ENCODE measurements around the gene CNDP1.
"Not testable (repeated sequence)": the region's sequence is repeated elsewhere in the genome, so short reads cannot be mapped to it uniquely, and the experiment has no call there.

CNDP1 gene

DNA sequence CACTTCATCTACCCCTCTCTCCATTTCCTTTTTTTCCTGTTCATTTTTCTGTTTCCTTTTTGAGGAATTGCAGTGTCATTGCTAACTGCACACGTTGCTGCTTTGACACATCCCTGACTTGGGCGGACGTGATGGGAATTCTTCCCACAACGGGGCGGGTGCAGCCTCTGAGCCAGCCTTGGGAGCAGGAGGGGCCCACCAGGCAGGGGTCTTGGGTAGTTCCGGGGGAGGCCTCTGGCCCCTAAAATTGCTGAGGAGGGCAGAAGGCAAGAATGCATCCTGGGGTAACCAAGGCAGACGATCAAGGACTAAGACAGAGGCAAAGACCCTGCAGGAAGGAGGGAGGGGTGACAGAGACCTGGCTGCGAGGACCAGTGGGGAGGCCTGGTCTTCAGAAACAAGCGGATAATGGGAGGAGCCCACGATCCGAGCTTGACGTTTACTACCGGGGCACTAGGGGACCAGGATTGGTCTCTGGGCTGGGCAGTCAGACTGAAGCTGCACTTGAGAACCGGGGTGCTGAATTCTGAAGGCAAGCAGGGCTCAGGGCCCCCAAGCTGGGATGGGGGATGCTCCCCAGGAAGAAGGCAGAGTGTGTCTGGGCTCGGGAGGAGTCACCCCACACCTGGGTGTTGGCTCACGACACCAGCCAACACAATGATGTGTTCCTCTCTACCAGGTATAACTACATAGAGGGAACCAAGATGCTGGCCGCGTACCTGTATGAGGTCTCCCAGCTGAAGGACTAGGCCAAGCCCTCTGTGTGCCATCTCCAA, 14.8 kb upstream of the CNDP1 start:
- TF ChIP-seq PAX5 (IDR thresholded peaks at IDR 0.05; ENCODE audit: insufficient read depth, low read length, severe bottlenecking) (no peak), POLR2AphosphoS5 (IDR thresholded peaks at IDR 0.05; ENCODE audit: low read depth, low read length) (no peak; the same call in 1 of the 2 replicates), POU2F2 (IDR thresholded peaks at IDR 0.05; ENCODE audit: low read depth, low read length) (no peak), SPI1 (IDR thresholded peaks at IDR 0.05; ENCODE audit: low read depth, low read length) (no peak), TAF1 (IDR thresholded peaks at IDR 0.05; ENCODE audit: low read depth, low read length) (no peak), POLR2A (IDR thresholded peaks at IDR 0.05; ENCODE audit: low read depth, low read length) (no peak)
- no peak for FAIRE-seq
- DNase-seq (ENCODE audit: insufficient read length, low spot score) = no peak

DNA sequence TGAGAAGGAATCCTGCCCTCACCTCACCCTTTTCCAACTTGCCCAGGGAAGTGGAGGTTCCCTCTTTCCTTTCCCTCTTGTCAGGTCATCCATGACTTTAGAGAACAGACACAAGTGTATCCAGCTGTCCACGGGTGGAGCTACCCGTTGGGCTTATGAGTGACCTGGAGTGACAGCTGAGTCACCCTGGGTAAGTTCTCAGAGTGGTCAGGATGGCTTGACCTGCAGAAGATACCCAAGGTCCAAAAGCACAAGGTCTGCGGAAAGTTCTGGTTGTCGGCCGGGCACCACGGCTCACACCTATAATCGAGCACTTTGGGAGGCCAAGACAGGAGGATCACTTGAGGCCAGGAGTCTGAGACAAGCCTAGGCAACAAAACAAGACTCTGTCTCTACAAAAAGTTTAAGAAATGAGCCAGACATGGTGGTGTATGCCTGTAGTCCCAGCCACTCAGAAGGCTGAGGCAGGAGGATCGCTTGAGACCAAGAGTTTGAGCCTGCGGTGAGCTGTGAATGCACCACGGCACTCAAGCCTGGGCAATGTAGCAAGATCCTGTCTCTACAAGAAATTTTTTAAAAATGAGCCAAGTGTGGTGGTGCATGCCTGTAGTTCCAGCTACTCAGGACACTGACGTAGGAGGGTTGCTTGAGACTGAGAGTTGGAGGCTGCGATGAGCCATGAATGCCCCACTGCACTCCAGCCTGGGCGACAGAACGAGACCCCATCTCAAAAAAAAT, 14.0 kb upstream of the CNDP1 start:
- no peak for TF ChIP-seq PAX5 (IDR thresholded peaks at IDR 0.05; ENCODE audit: insufficient read depth, low read length, severe bottlenecking)
- TF ChIP-seq POLR2AphosphoS5 (IDR thresholded peaks at IDR 0.05; ENCODE audit: low read depth, low read length) = no peak
- TF ChIP-seq TAF1 (IDR thresholded peaks at IDR 0.05; ENCODE audit: low read depth, low read length) = no peak
- TF ChIP-seq POU2F2 (IDR thresholded peaks at IDR 0.05; ENCODE audit: low read depth, low read length) = no peak
- no peak for TF ChIP-seq POLR2A (IDR thresholded peaks at IDR 0.05; ENCODE audit: low read depth, low read length)
- TF ChIP-seq SPI1 (IDR thresholded peaks at IDR 0.05; ENCODE audit: low read depth, low read length) = no peak
- DNase-seq (ENCODE audit: insufficient read length, low spot score) (no peak), FAIRE-seq (no peak)

DNA sequence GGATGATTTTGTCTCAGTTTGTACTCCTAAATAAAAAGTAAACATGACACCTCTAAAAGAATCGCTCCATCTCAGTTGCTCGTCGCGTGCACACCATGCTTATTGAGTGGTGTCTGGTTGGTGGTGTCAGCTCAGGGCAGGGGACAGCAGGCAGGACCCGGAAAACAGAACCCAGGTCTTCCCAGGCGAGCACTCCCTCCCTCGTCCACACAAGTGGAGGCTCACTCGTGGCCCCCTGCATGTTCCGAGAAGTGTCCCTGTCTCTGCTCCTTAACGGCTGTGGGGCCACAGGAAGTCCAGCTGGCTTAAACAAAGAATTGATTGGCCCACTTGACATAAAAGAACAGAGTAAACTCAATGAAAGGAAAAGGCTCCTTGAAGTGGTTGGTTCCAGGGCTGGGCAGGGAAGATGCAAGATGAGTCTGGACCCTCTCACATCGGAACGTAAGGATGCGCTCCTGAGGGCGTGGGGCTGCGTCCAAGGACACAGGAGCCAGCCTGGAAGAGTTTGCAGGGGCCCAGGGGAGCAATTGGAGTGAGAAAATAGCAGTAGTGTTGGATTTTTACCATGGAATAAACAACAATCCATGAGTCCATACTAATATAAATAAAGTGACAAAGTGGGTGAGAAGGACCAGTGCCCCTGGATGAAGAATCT, 13.1 kb upstream of the CNDP1 start:
- FAIRE-seq (no peak), DNase-seq (ENCODE audit: insufficient read length, low spot score) (no peak)
- TF ChIP-seq POLR2A (IDR thresholded peaks at IDR 0.05; ENCODE audit: low read depth, low read length) = no peak
- no peak for TF ChIP-seq PAX5 (IDR thresholded peaks at IDR 0.05; ENCODE audit: insufficient read depth, low read length, severe bottlenecking)
- no peak for TF ChIP-seq TAF1 (IDR thresholded peaks at IDR 0.05; ENCODE audit: low read depth, low read length)
- TF ChIP-seq POU2F2 (IDR thresholded peaks at IDR 0.05; ENCODE audit: low read depth, low read length) = no peak
- TF ChIP-seq POLR2AphosphoS5 (IDR thresholded peaks at IDR 0.05; ENCODE audit: low read depth, low read length) = no peak
- TF ChIP-seq SPI1 (IDR thresholded peaks at IDR 0.05; ENCODE audit: low read depth, low read length) = no peak

DNA sequence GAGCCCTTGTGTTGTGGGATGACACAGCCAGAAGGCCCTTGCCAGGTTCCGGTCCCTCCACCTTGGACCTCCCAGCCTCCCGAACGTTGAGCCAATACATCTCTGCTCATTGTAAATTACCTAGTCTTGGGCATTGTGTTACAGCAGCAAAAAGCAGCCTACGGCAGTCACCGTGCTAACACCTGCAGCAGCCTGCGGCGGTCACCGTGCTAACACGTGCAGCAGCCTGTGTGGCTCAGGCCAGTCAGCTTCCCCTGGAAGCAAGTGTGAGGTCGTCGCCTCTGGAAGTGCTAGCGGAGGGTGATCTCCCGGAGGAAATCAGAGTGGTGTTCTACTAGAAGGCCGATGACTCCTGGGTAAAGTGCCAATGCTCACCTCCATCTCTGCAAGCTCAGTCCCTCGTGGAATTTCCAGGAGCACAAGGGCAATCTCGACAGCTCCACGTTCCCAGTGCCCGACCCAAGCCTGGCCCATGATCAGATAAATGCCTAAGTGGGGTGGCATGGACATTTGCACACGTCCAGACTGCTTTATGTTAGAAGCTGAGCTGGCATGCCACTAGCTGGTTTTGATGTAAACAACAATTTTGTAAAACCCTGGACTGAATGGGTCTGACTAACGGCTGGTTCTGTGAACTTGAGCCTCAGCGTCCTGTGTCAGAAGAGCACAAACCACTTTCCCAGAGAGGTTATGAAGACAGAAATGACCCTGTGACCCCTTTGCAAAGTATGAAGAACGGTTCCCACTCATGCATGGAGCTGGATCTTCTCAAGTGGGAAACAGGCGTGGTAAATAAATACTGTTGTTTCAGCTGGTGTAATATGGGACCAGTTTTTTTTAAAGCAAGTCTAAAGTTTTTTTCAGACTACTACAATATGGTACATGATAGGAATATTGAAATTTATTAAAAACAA, 11.4 kb upstream of the CNDP1 start:
- no peak for DNase-seq (ENCODE audit: insufficient read length, low spot score)
- FAIRE-seq = no peak
- no peak for TF ChIP-seq PAX5 (IDR thresholded peaks at IDR 0.05; ENCODE audit: insufficient read depth, low read length, severe bottlenecking)
- no peak for TF ChIP-seq POLR2A (IDR thresholded peaks at IDR 0.05; ENCODE audit: low read depth, low read length)
- no peak for TF ChIP-seq TAF1 (IDR thresholded peaks at IDR 0.05; ENCODE audit: low read depth, low read length)
- no peak for TF ChIP-seq POLR2AphosphoS5 (IDR thresholded peaks at IDR 0.05; ENCODE audit: low read depth, low read length)
- TF ChIP-seq POU2F2 (IDR thresholded peaks at IDR 0.05; ENCODE audit: low read depth, low read length) = no peak
- no peak for TF ChIP-seq SPI1 (IDR thresholded peaks at IDR 0.05; ENCODE audit: low read depth, low read length)

DNA sequence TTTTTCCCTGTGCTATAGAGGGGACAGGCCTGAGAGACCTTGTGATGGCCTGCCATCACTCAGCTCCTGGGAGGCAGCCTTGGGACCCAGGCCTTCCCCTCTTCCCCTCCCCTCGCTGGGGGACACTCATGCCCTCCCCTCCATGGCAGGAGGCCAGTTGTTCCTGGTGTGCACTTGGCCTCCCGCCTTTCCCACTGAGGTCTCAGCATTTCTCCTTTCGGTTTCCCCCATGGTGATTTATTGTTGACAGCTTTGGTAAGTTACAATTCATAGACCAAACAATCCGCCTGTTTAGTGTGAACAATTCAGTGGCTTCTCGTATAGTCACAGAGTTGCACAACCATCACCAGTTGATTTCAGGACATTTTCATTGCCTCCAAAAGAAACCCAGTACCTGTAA, 10.2 kb upstream of the CNDP1 start:
- no peak for DNase-seq (ENCODE audit: insufficient read length, low spot score)
- TF ChIP-seq TAF1 (IDR thresholded peaks at IDR 0.05; ENCODE audit: low read depth, low read length) (no peak), POU2F2 (IDR thresholded peaks at IDR 0.05; ENCODE audit: low read depth, low read length) (no peak), POLR2A (IDR thresholded peaks at IDR 0.05; ENCODE audit: low read depth, low read length) (no peak), SPI1 (IDR thresholded peaks at IDR 0.05; ENCODE audit: low read depth, low read length) (no peak), PAX5 (IDR thresholded peaks at IDR 0.05; ENCODE audit: insufficient read depth, low read length, severe bottlenecking) (no peak), POLR2AphosphoS5 (IDR thresholded peaks at IDR 0.05; ENCODE audit: low read depth, low read length) (no peak)
- no peak for FAIRE-seq

DNA sequence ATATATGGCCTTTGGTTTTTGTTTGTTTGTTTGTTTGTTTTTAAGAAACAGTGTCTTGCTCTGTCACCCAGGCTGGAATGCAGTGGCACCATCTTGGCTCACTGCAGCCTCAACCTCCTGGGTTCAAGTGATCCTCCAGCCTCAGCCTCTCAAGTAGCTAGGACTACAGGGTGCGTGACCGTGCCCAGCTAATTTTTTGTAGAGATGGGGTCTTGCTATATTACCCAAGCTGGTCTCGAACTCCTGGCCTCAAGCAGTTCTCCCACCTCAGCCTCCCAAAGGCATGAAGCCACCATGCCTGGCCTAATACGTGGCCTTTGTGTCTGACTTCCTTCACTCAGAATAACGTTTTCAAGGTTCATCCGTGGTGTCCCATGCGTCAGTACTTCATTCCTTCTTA, 9.4 kb upstream of the CNDP1 start:
- not testable (repeated sequence) for DNase-seq (ENCODE audit: insufficient read length, low spot score); FAIRE-seq

DNA sequence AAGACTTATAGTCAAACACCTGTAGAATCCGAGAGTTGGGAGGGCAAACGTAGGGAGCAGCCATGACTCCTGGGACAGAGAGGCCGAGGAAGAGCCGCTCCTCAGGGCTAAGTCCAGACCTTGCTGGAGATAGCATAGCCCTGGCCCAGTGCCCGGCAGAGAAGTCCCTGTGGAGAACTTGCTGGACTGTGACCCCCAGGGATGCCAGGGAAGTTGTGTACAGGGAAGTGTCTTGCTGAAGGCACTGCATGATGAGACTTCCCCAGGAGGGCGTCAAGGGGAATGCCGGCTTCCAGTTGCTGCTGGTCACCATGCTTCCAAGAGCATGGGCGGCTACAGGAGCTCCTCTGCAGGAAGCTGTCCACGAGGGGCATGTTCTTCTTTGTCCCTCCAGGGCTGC, 8.6 kb upstream of the CNDP1 start:
- TF ChIP-seq PAX5 (IDR thresholded peaks at IDR 0.05; ENCODE audit: insufficient read depth, low read length, severe bottlenecking) (no peak), POLR2A (IDR thresholded peaks at IDR 0.05; ENCODE audit: low read depth, low read length) (no peak), TAF1 (IDR thresholded peaks at IDR 0.05; ENCODE audit: low read depth, low read length) (no peak)
- DNase-seq (ENCODE audit: insufficient read length, low spot score) (no peak), FAIRE-seq (no peak)

DNA sequence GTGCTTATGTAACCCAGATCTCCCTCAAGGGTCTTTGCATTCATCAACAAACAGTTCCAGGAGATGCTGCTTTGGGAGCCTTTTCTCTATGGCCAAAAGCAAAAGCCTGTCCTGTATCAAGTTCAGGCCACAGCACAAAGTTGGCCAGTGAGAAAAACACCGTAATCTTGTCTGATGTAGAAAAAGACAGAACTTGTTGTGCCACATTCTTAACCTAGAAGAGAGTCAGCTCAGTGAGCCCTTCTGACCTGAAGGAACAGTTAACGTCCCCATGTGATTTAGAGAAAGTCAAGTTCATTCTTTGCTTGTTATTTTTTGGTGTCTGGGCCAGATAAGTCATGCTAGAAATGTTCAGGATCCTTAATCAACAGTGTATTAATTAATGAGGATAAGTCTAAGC, 7.8 kb upstream of the CNDP1 start:
- TF ChIP-seq POU2F2 (IDR thresholded peaks at IDR 0.05; ENCODE audit: low read depth, low read length) = no peak
- TF ChIP-seq POLR2AphosphoS5 (IDR thresholded peaks at IDR 0.05; ENCODE audit: low read depth, low read length) = no peak
- TF ChIP-seq SPI1 (IDR thresholded peaks at IDR 0.05; ENCODE audit: low read depth, low read length) = no peak
- TF ChIP-seq TAF1 (IDR thresholded peaks at IDR 0.05; ENCODE audit: low read depth, low read length) = no peak
- no peak for TF ChIP-seq POLR2A (IDR thresholded peaks at IDR 0.05; ENCODE audit: low read depth, low read length)
- TF ChIP-seq PAX5 (IDR thresholded peaks at IDR 0.05; ENCODE audit: insufficient read depth, low read length, severe bottlenecking) = no peak
- FAIRE-seq = no peak
- no peak for DNase-seq (ENCODE audit: insufficient read length, low spot score)

DNA sequence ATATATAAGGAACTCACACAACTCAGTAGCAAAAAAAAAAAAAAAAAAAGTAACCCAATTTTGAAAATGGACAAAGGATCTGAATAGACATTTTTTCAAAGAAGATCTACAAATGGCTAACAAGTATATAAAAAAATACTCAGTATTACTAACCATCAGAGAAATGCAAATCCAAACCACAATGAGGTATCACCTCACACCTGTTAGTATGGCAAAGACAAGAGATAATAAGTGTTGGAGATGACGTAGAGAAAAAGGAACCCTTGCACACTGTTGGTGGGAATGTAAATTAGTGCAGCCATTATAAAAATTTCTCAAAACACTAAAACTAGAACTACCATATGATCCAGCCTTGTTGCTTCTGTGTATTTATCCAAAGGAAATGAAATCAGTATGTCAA, 5.8 kb upstream of the CNDP1 start:
- no peak for TF ChIP-seq POLR2AphosphoS5 (IDR thresholded peaks at IDR 0.05; ENCODE audit: low read depth, low read length)
- no peak for TF ChIP-seq SPI1 (IDR thresholded peaks at IDR 0.05; ENCODE audit: low read depth, low read length)
- no peak for TF ChIP-seq TAF1 (IDR thresholded peaks at IDR 0.05; ENCODE audit: low read depth, low read length)
- no peak for TF ChIP-seq POU2F2 (IDR thresholded peaks at IDR 0.05; ENCODE audit: low read depth, low read length)
- TF ChIP-seq POLR2A (IDR thresholded peaks at IDR 0.05; ENCODE audit: low read depth, low read length) = no peak
- TF ChIP-seq PAX5 (IDR thresholded peaks at IDR 0.05; ENCODE audit: insufficient read depth, low read length, severe bottlenecking) = no peak
- no peak for DNase-seq (ENCODE audit: insufficient read length, low spot score)
- no peak for FAIRE-seq
